H9 (cell line): ENCODE measurements around the gene CCDC40. TPM values are rescaled to one million over a fixed set of nuclear protein-coding genes. Genes with fewer than 3 reads are reported as not detected.

ENCODE experiments used
- DNase-seq: peaks from one replicate; pipeline ENCODE4 v3.0.0-alpha.2; 2017
- H2AFZ ChIP-seq: one replicate; pipeline ENCODE4 v1.6.1; 2013; ENCODE audit warnings: mild to moderate bottlenecking, low read length, control low read depth, moderate library complexity
- H2AK5ac ChIP-seq: 2 replicates; pipeline ENCODE4 v1.6.1; 2013; ENCODE audit warnings: low read length, control low read depth, mixed read lengths; ENCODE audit not compliant: insufficient read length
- H2BK120ac ChIP-seq: one replicate; pipeline ENCODE4 v1.6.1; 2013; ENCODE audit warnings: low read depth, mild to moderate bottlenecking, low read length, control low read depth, inconsistent platforms; ENCODE audit not compliant: poor library complexity, severe bottlenecking
- H2BK12ac ChIP-seq: 2 replicates; pipeline ENCODE4 v1.6.1; 2013; ENCODE audit warnings: low read length, control low read depth, mixed read lengths, low read depth; ENCODE audit not compliant: insufficient read length
- H2BK15ac ChIP-seq: 2 replicates; pipeline ENCODE4 v1.6.1; 2013; ENCODE audit warnings: low read depth, low read length, control low read depth
- H2BK20ac ChIP-seq: one replicate; pipeline ENCODE4 v1.6.1; 2013; ENCODE audit warnings: low read depth, mild to moderate bottlenecking, low read length, control low read depth, inconsistent platforms; ENCODE audit not compliant: poor library complexity, severe bottlenecking
- H2BK5ac ChIP-seq: 2 replicates; pipeline ENCODE4 v1.6.1; 2013; ENCODE audit warnings: low read length, control low read depth, mixed read lengths; ENCODE audit not compliant: insufficient read length
- H3K14ac ChIP-seq: 2 replicates; pipeline ENCODE4 v1.6.1; 2013; ENCODE audit warnings: low read length, control low read depth; ENCODE audit not compliant: insufficient read depth
- H3K18ac ChIP-seq: 2 replicates; pipeline ENCODE4 v1.6.1; 2013; ENCODE audit warnings: low read depth, mild to moderate bottlenecking, mixed read lengths, low read length, control low read depth; ENCODE audit not compliant: insufficient read length
- H3K23ac ChIP-seq: 2 replicates; pipeline ENCODE4 v1.6.1; 2013; ENCODE audit warnings: low read length, control low read depth, mixed read lengths, low read depth; ENCODE audit not compliant: insufficient read length
- H3K23me2 ChIP-seq: 2 replicates; pipeline ENCODE4 v1.6.1; 2013; ENCODE audit warnings: low read depth, mild to moderate bottlenecking, mixed read lengths, low read length, control low read depth; ENCODE audit not compliant: insufficient read length, poor library complexity, severe bottlenecking
- H3K27ac ChIP-seq: 2 replicates; pipeline ENCODE4 v1.5.1; 2013; ENCODE audit warnings: low read length, control low read depth, mixed read lengths, low read depth; ENCODE audit not compliant: insufficient read length
- H3K27me3 ChIP-seq: 2 replicates; pipeline ENCODE4 v1.6.1; 2013; ENCODE audit warnings: low read length, control low read depth, inconsistent platforms; ENCODE audit not compliant: insufficient read depth
- H3K4ac ChIP-seq: 2 replicates; pipeline ENCODE4 v1.6.1; 2013; ENCODE audit warnings: low read depth, mild to moderate bottlenecking, control low read depth, inconsistent platforms, low read length, moderate library complexity
- H3K4me1 ChIP-seq: 2 replicates; pipeline ENCODE4 v1.6.1; 2013; ENCODE audit warnings: low read length, control low read depth, inconsistent platforms; ENCODE audit not compliant: insufficient read depth
- H3K4me2 ChIP-seq: 2 replicates; pipeline ENCODE4 v1.6.1; 2013; ENCODE audit warnings: low read length, control low read depth, mixed read lengths; ENCODE audit not compliant: insufficient read length, insufficient read depth
- H3K56ac ChIP-seq: 2 replicates; pipeline ENCODE4 v1.6.1; 2013; ENCODE audit warnings: low read depth, mild to moderate bottlenecking, mixed read lengths, low read length, control low read depth; ENCODE audit not compliant: insufficient read length
- H3K79me1 ChIP-seq: 2 replicates; pipeline ENCODE4 v1.6.1; 2013; ENCODE audit warnings: low read depth, mild to moderate bottlenecking, moderate library complexity, low read length, control low read depth, inconsistent platforms; ENCODE audit not compliant: insufficient read depth, poor library complexity, severe bottlenecking
- H3K79me2 ChIP-seq: 2 replicates; pipeline ENCODE4 v1.6.1; 2013; ENCODE audit warnings: low read length, control low read depth, inconsistent platforms; ENCODE audit not compliant: insufficient read depth
- H3K9ac ChIP-seq: 2 replicates; pipeline ENCODE4 v1.6.1; 2013; ENCODE audit warnings: low read length, control low read depth, mixed read lengths; ENCODE audit not compliant: insufficient read length; ENCODE audit errors: extremely low read depth
- H3K9me3 ChIP-seq: one replicate; pipeline ENCODE4 v1.6.1; 2013; ENCODE audit warnings: low read depth, low read length, inconsistent platforms; ENCODE audit not compliant: control insufficient read depth
- H3T11ph ChIP-seq: one replicate; pipeline ENCODE4 v1.6.1; 2013; ENCODE audit warnings: mild to moderate bottlenecking, low read length, control low read depth, inconsistent platforms
- H4K20me1 ChIP-seq: one replicate; pipeline ENCODE4 v1.6.1; 2013; ENCODE audit not compliant: control insufficient read depth, insufficient read length, insufficient read depth
- H4K5ac ChIP-seq: 2 replicates; pipeline ENCODE4 v1.6.1; 2013; ENCODE audit warnings: low read depth, mild to moderate bottlenecking, mixed read lengths, low read length, control low read depth; ENCODE audit not compliant: insufficient read length
- H4K8ac ChIP-seq: replicated peaks from 2 replicates; pipeline ENCODE4 v1.6.1; 2013; ENCODE audit warnings: low read length, control low read depth, mixed read lengths, low read depth; ENCODE audit not compliant: insufficient read length
- H4K91ac ChIP-seq: 2 replicates; pipeline ENCODE4 v1.6.1; 2013; ENCODE audit warnings: low read depth, mild to moderate bottlenecking, moderate library complexity, mixed read lengths, low read length, control low read depth; ENCODE audit not compliant: insufficient read length
- H3K27ac Mint-ChIP-seq, 3 experiments: 2 replicates in 2 of 3; 3 replicates in 1 of 3; pipeline ENCODE4 v1.8.0; 2020 to 2021; ENCODE audit warnings: mixed read lengths in 3 of 3, mild to moderate bottlenecking in 1 of 3, moderate library complexity in 1 of 3
- H3K27me3 Mint-ChIP-seq: 2 replicates; pipeline ENCODE4 v1.8.0; 2021; ENCODE audit warnings: low read depth, mild to moderate bottlenecking, moderate library complexity, mixed read lengths
- H3K36me3 Mint-ChIP-seq, 3 experiments: 2 replicates in 2 of 3; 3 replicates in 1 of 3; pipeline ENCODE4 v1.8.0; 2020 to 2021; ENCODE audit warnings: low read depth in 3 of 3, mixed read lengths in 3 of 3; ENCODE audit not compliant: insufficient read depth in 1 of 3
- H3K4me1 Mint-ChIP-seq, 2 experiments: 2 replicates each; pipeline ENCODE4 v1.8.0; 2020; ENCODE audit warnings: mixed read lengths in 2 of 2
- H3K4me3 Mint-ChIP-seq, 2 experiments: 2 replicates in 1 of 2; 3 replicates in 1 of 2; pipeline ENCODE4 v1.8.0; 2020 to 2021; ENCODE audit warnings: mild to moderate bottlenecking in 2 of 2, mixed read lengths in 2 of 2, moderate library complexity in 1 of 2
- H3K9me3 Mint-ChIP-seq, 2 experiments: 2 replicates in 1 of 2; 3 replicates in 1 of 2; pipeline ENCODE4 v1.8.0; 2020; ENCODE audit warnings: mild to moderate bottlenecking in 2 of 2, mixed read lengths in 2 of 2, moderate library complexity in 1 of 2
- CTCF ChIP-seq: fragments of 200-600 bp; sonication (generic); conservative IDR thresholded peaks from 3 replicates; pipeline ENCODE4 v1.8.0; 2021; ENCODE audit warnings: antibody characterized with exemption, mild to moderate bottlenecking
- WGBS: extraction: QIAGEN DNeasy Blood & Tissue Kit; methylation state at CpG from one replicate; pipeline ENCODE4 v1.1.7; 2013; ENCODE audit warnings: missing lambda C conversion rate, low lambda C conversion rate, mixed read lengths; ENCODE audit not compliant: insufficient read length; ENCODE audit errors: extremely low coverage; 5-methylcytosine and 5-hydroxymethylcytosine counted together
- total RNA-seq: library from RNA; stranded (reverse); gene quantifications from 2 replicates; pipeline ENCODE4 v1.2.1, GENCODE V29; 2021

CCDC40 gene
- total RNA-seq, 1 experiment from 2014 or later = 8.9 TPM

GRCh38 chr17:80065478-80066170 lies 29.2 kb downstream of the CCDC40 start:
- no peak for TF ChIP-seq CTCF
- Histone ChIP-seq H3K14ac (peak overlapping the region; percentile 6), H3T11ph (no peak overlapping the region), H4K5ac (no peak overlapping the region), H3K4me1 (no peaks in the 10 kb centered on the region; the same call in 1 of the 2 replicates), H3K23me2 (no peaks in the 10 kb centered on the region), H3K56ac (no peak overlapping the region), H3K9me3 (no peaks in the 10 kb centered on the region), H2BK15ac (no peak overlapping the region), H4K91ac (no peak overlapping the region), H3K23ac (no peak overlapping the region), H2BK5ac (no peak overlapping the region), H3K4me2 (no peak overlapping the region), H3K79me2 (no peaks in the 10 kb centered on the region), H4K20me1 (no peaks in the 10 kb centered on the region), H3K18ac (no peak overlapping the region), H2BK20ac (no peak overlapping the region), H3K27me3 (no peaks in the 10 kb centered on the region), H2BK120ac (no peak overlapping the region), H4K8ac (no peak overlapping the region), H2BK12ac (no peak overlapping the region), H2AFZ (no peak overlapping the region), H3K27ac (no peak overlapping the region), H3K79me1 (no peaks in the 10 kb centered on the region), H2AK5ac (no peak overlapping the region), H3K4ac (no peak overlapping the region), H3K9ac (no peak overlapping the region)
- peak overlapping the region; percentile 76 to 90 (median 81); a peak in 4 of 7 replicates for H3K27ac Mint-ChIP-seq
- H3K4me1 Mint-ChIP-seq = peaks cover 19 to 29% of the 10 kb centered on the region in 2 experiments
- WGBS = no CpG with 5 or more reads among the region's 32 CpGs
- no peaks in the 10 kb centered on the region for H3K9me3 Mint-ChIP-seq
- 0 out of 5 replicates have a peak overlapping the region, but pooled peaks of 1 of the 2 experiments have one; percentile 5 for H3K4me3 Mint-ChIP-seq
- H3K27me3 Mint-ChIP-seq = no peaks in the 10 kb centered on the region
- DNase-seq = peak; percentile 76
- no peaks in the 10 kb centered on the region for H3K36me3 Mint-ChIP-seq
